H9 (cell line): ENCODE measurements around the gene GALNT2. TPM values are rescaled to one million over a fixed set of nuclear protein-coding genes. Genes with fewer than 3 reads are reported as not detected.

Experiments used
- DNase-seq: peaks from one replicate; pipeline ENCODE4 v3.0.0-alpha.2; 2017
- H2AFZ ChIP-seq: one replicate; pipeline ENCODE4 v1.6.1; 2013; ENCODE audit warnings: mild to moderate bottlenecking, low read length, control low read depth, moderate library complexity
- H2AK5ac ChIP-seq: 2 replicates; pipeline ENCODE4 v1.6.1; 2013; ENCODE audit warnings: low read length, control low read depth, mixed read lengths; ENCODE audit not compliant: insufficient read length
- H2BK120ac ChIP-seq: one replicate; pipeline ENCODE4 v1.6.1; 2013; ENCODE audit warnings: low read depth, mild to moderate bottlenecking, low read length, control low read depth, inconsistent platforms; ENCODE audit not compliant: poor library complexity, severe bottlenecking
- H2BK12ac ChIP-seq: 2 replicates; pipeline ENCODE4 v1.6.1; 2013; ENCODE audit warnings: low read length, control low read depth, mixed read lengths, low read depth; ENCODE audit not compliant: insufficient read length
- H2BK15ac ChIP-seq: 2 replicates; pipeline ENCODE4 v1.6.1; 2013; ENCODE audit warnings: low read depth, low read length, control low read depth
- H2BK20ac ChIP-seq: one replicate; pipeline ENCODE4 v1.6.1; 2013; ENCODE audit warnings: low read depth, mild to moderate bottlenecking, low read length, control low read depth, inconsistent platforms; ENCODE audit not compliant: poor library complexity, severe bottlenecking
- H2BK5ac ChIP-seq: 2 replicates; pipeline ENCODE4 v1.6.1; 2013; ENCODE audit warnings: low read length, control low read depth, mixed read lengths; ENCODE audit not compliant: insufficient read length
- H3K14ac ChIP-seq: 2 replicates; pipeline ENCODE4 v1.6.1; 2013; ENCODE audit warnings: low read length, control low read depth; ENCODE audit not compliant: insufficient read depth
- H3K18ac ChIP-seq: 2 replicates; pipeline ENCODE4 v1.6.1; 2013; ENCODE audit warnings: low read depth, mild to moderate bottlenecking, mixed read lengths, low read length, control low read depth; ENCODE audit not compliant: insufficient read length
- H3K23ac ChIP-seq: 2 replicates; pipeline ENCODE4 v1.6.1; 2013; ENCODE audit warnings: low read length, control low read depth, mixed read lengths, low read depth; ENCODE audit not compliant: insufficient read length
- H3K23me2 ChIP-seq: 2 replicates; pipeline ENCODE4 v1.6.1; 2013; ENCODE audit warnings: low read depth, mild to moderate bottlenecking, mixed read lengths, low read length, control low read depth; ENCODE audit not compliant: insufficient read length, poor library complexity, severe bottlenecking
- H3K27ac ChIP-seq: 2 replicates; pipeline ENCODE4 v1.5.1; 2013; ENCODE audit warnings: low read length, control low read depth, mixed read lengths, low read depth; ENCODE audit not compliant: insufficient read length
- H3K27me3 ChIP-seq: 2 replicates; pipeline ENCODE4 v1.6.1; 2013; ENCODE audit warnings: low read length, control low read depth, inconsistent platforms; ENCODE audit not compliant: insufficient read depth
- H3K4ac ChIP-seq: 2 replicates; pipeline ENCODE4 v1.6.1; 2013; ENCODE audit warnings: low read depth, mild to moderate bottlenecking, control low read depth, inconsistent platforms, low read length, moderate library complexity
- H3K4me1 ChIP-seq: 2 replicates; pipeline ENCODE4 v1.6.1; 2013; ENCODE audit warnings: low read length, control low read depth, inconsistent platforms; ENCODE audit not compliant: insufficient read depth
- H3K4me2 ChIP-seq: 2 replicates; pipeline ENCODE4 v1.6.1; 2013; ENCODE audit warnings: low read length, control low read depth, mixed read lengths; ENCODE audit not compliant: insufficient read length, insufficient read depth
- H3K56ac ChIP-seq: 2 replicates; pipeline ENCODE4 v1.6.1; 2013; ENCODE audit warnings: low read depth, mild to moderate bottlenecking, mixed read lengths, low read length, control low read depth; ENCODE audit not compliant: insufficient read length
- H3K79me1 ChIP-seq: 2 replicates; pipeline ENCODE4 v1.6.1; 2013; ENCODE audit warnings: low read depth, mild to moderate bottlenecking, moderate library complexity, low read length, control low read depth, inconsistent platforms; ENCODE audit not compliant: insufficient read depth, poor library complexity, severe bottlenecking
- H3K79me2 ChIP-seq: 2 replicates; pipeline ENCODE4 v1.6.1; 2013; ENCODE audit warnings: low read length, control low read depth, inconsistent platforms; ENCODE audit not compliant: insufficient read depth
- H3K9ac ChIP-seq: 2 replicates; pipeline ENCODE4 v1.6.1; 2013; ENCODE audit warnings: low read length, control low read depth, mixed read lengths; ENCODE audit not compliant: insufficient read length; ENCODE audit errors: extremely low read depth
- H3K9me3 ChIP-seq: one replicate; pipeline ENCODE4 v1.6.1; 2013; ENCODE audit warnings: low read depth, low read length, inconsistent platforms; ENCODE audit not compliant: control insufficient read depth
- H3T11ph ChIP-seq: one replicate; pipeline ENCODE4 v1.6.1; 2013; ENCODE audit warnings: mild to moderate bottlenecking, low read length, control low read depth, inconsistent platforms
- H4K20me1 ChIP-seq: one replicate; pipeline ENCODE4 v1.6.1; 2013; ENCODE audit not compliant: control insufficient read depth, insufficient read length, insufficient read depth
- H4K5ac ChIP-seq: 2 replicates; pipeline ENCODE4 v1.6.1; 2013; ENCODE audit warnings: low read depth, mild to moderate bottlenecking, mixed read lengths, low read length, control low read depth; ENCODE audit not compliant: insufficient read length
- H4K8ac ChIP-seq: replicated peaks from 2 replicates; pipeline ENCODE4 v1.6.1; 2013; ENCODE audit warnings: low read length, control low read depth, mixed read lengths, low read depth; ENCODE audit not compliant: insufficient read length
- H4K91ac ChIP-seq: 2 replicates; pipeline ENCODE4 v1.6.1; 2013; ENCODE audit warnings: low read depth, mild to moderate bottlenecking, moderate library complexity, mixed read lengths, low read length, control low read depth; ENCODE audit not compliant: insufficient read length
- H3K27ac Mint-ChIP-seq, 3 experiments: 2 replicates in 2 of 3; 3 replicates in 1 of 3; pipeline ENCODE4 v1.8.0; 2020 to 2021; ENCODE audit warnings: mixed read lengths in 3 of 3, mild to moderate bottlenecking in 1 of 3, moderate library complexity in 1 of 3
- H3K27me3 Mint-ChIP-seq: 2 replicates; pipeline ENCODE4 v1.8.0; 2021; ENCODE audit warnings: low read depth, mild to moderate bottlenecking, moderate library complexity, mixed read lengths
- H3K36me3 Mint-ChIP-seq, 3 experiments: 2 replicates in 2 of 3; 3 replicates in 1 of 3; pipeline ENCODE4 v1.8.0; 2020 to 2021; ENCODE audit warnings: low read depth in 3 of 3, mixed read lengths in 3 of 3; ENCODE audit not compliant: insufficient read depth in 1 of 3
- H3K4me1 Mint-ChIP-seq, 2 experiments: 2 replicates each; pipeline ENCODE4 v1.8.0; 2020; ENCODE audit warnings: mixed read lengths in 2 of 2
- H3K4me3 Mint-ChIP-seq, 2 experiments: 2 replicates in 1 of 2; 3 replicates in 1 of 2; pipeline ENCODE4 v1.8.0; 2020 to 2021; ENCODE audit warnings: mild to moderate bottlenecking in 2 of 2, mixed read lengths in 2 of 2, moderate library complexity in 1 of 2
- H3K9me3 Mint-ChIP-seq, 2 experiments: 2 replicates in 1 of 2; 3 replicates in 1 of 2; pipeline ENCODE4 v1.8.0; 2020; ENCODE audit warnings: mild to moderate bottlenecking in 2 of 2, mixed read lengths in 2 of 2, moderate library complexity in 1 of 2
- CTCF ChIP-seq: fragments of 200-600 bp; sonication (generic); conservative IDR thresholded peaks from 3 replicates; pipeline ENCODE4 v1.8.0; 2021; ENCODE audit warnings: antibody characterized with exemption, mild to moderate bottlenecking
- WGBS: extraction: QIAGEN DNeasy Blood & Tissue Kit; methylation state at CpG from one replicate; pipeline ENCODE4 v1.1.7; 2013; ENCODE audit warnings: missing lambda C conversion rate, low lambda C conversion rate, mixed read lengths; ENCODE audit not compliant: insufficient read length; ENCODE audit errors: extremely low coverage; 5-methylcytosine and 5-hydroxymethylcytosine counted together
- total RNA-seq: library from RNA; stranded (reverse); gene quantifications from 2 replicates; pipeline ENCODE4 v1.2.1, GENCODE V29; 2021

The GALNT2 gene
- total RNA-seq, 1 experiment from 2014 or later, result 57.6 TPM

- Histone ChIP-seq H4K5ac (no peak overlapping the region), H4K91ac (no peak overlapping the region), H3K9ac (no peak overlapping the region), H3K56ac (no peak overlapping the region), H3K18ac (no peak overlapping the region), H3K4ac (no peak overlapping the region), H2BK15ac (no peak overlapping the region), H3K79me1 (peaks cover 4% of the 10 kb centered on the region), H2AFZ (no peak overlapping the region), H3K23me2 (no peaks in the 10 kb centered on the region), H3T11ph (no peak overlapping the region), H3K9me3 (no peaks in the 10 kb centered on the region), H3K27ac (no peak overlapping the region), H3K79me2 (peaks cover 4% of the 10 kb centered on the region; the same call in 1 of the 2 replicates), H4K20me1 (no peaks in the 10 kb centered on the region), H4K8ac (no peak overlapping the region), H2BK12ac (no peak overlapping the region), H3K4me2 (no peak overlapping the region), H2BK20ac (no peak overlapping the region), H3K23ac (no peak overlapping the region), H2BK120ac (no peak overlapping the region), H2AK5ac (no peak overlapping the region), H3K27me3 (no peaks in the 10 kb centered on the region), H2BK5ac (no peak overlapping the region), H3K14ac (no peak overlapping the region), H3K4me1 (no peaks in the 10 kb centered on the region; the same call in 1 of the 2 replicates)
- DNase-seq, result no peak
- Mint-ChIP-seq H3K4me3 (no peak overlapping the region), H3K27me3 (no peaks in the 10 kb centered on the region), H3K4me1 (peaks cover 34 to 54% of the 10 kb centered on the region in 2 experiments), H3K27ac (peak overlapping the region in 1 of 3 experiments; percentile 84; a peak in 2 of 7 replicates), H3K36me3 (peaks cover 0 to 5% (median 0%) of the 10 kb centered on the region in 3 experiments; a peak in 2 of 7 replicates), H3K9me3 (no peaks in the 10 kb centered on the region)
- no CpG with 5 or more reads among the region's 16 CpGs for WGBS
- no peak for TF ChIP-seq CTCF
Measured at GRCh38 chr1:230122366-230123279, 55.6 kb downstream of the GALNT2 start.
